Endothelial cell of umbilical vein (primary cell): Measurements from ENCODE around the gene URI1. TPM values are rescaled to one million over a fixed set of nuclear protein-coding genes. Genes with fewer than 3 reads are reported as not detected.

Experiments
- BruUV-seq: library from RNA; stranded (reverse); fragments of 400-500 nt; replicated peaks from 2 replicates; lab custom pipeline; 2021; lab: Mats Ljungman, UMichigan
- CTCF ChIA-PET: fragments of 300-600, 350-600 bp; sonication (Branson Sonifier 250); formaldehyde crosslinking; loops from one replicate; lab custom pipeline; 2021; ENCODE audit warnings: antibody characterized with exemption, inconsistent platforms; lab: Charles Lee
- POLR2A ChIA-PET: fragments of 300-600, 350-600 bp; sonication (Branson Sonifier 250); formaldehyde crosslinking; loops from one replicate; lab custom pipeline; 2021; ENCODE audit warnings: antibody characterized with exemption, inconsistent platforms; lab: Charles Lee
- DNase-seq: peaks from one replicate; pipeline ENCODE4 v3.0.0-alpha.2; 2011; ENCODE audit warnings: low read depth, low spot score
- FAIRE-seq: peaks from 2 replicates; lab custom pipeline; 2011; peaks lifted over from hg19 to GRCh38; lab: Jason Lieb, UNC
- H2AFZ ChIP-seq: 2 replicates; pipeline ENCODE4 v1.6.0; 2012; ENCODE audit warnings: low read depth, low read length, control low read depth, inconsistent platforms
- H3K27ac ChIP-seq: 2 replicates; pipeline ENCODE4 v1.5.1; 2011; ENCODE audit warnings: low read depth, mild to moderate bottlenecking, control low read depth, low read length, moderate library complexity; ENCODE audit not compliant: insufficient read depth
- H3K27me3 ChIP-seq, 2 experiments: 2 replicates each; pipeline versions ENCODE4 v1.6.0 to v1.6.1; 2011; ENCODE audit warnings: low read length in 2 of 2, mixed read lengths in 1 of 2; ENCODE audit not compliant: control insufficient read depth in 2 of 2, insufficient read depth in 2 of 2
- H3K36me3 ChIP-seq, 2 experiments: 2 replicates in 1 of 2; 3 replicates in 1 of 2; pipeline ENCODE4 v1.5.1; 2011; ENCODE audit warnings: low read length in 2 of 2, mild to moderate bottlenecking in 1 of 2, moderate library complexity in 1 of 2; ENCODE audit not compliant: control insufficient read depth in 2 of 2, insufficient read depth in 2 of 2; ENCODE audit errors: extremely low read depth in 1 of 2
- H3K4me1 ChIP-seq: 3 replicates; pipeline ENCODE4 v1.5.1; 2011; ENCODE audit warnings: mild to moderate bottlenecking, low read length; ENCODE audit not compliant: control insufficient read depth, insufficient read depth; ENCODE audit errors: extremely low read depth
- H3K4me2 ChIP-seq: 2 replicates; pipeline ENCODE4 v1.6.1; 2011; ENCODE audit warnings: low read length, control low read depth, mixed read lengths; ENCODE audit not compliant: insufficient read depth
- H3K4me3 ChIP-seq, 3 experiments: fragments of 200-600 bp in 1 of 3; sonication (generic), shearing (Covaris generic) in 1 of 3; replicated peaks in 1 of 3; 2 replicates each; pipeline ENCODE4 v1.5.1; 2011 to 2016; ENCODE audit warnings: control low read depth in 3 of 3, low read length in 3 of 3, mild to moderate bottlenecking in 2 of 3, inconsistent platforms in 1 of 3, low read depth in 1 of 3, moderate library complexity in 1 of 3; ENCODE audit not compliant: insufficient read depth in 1 of 3
- H3K79me2 ChIP-seq: 2 replicates; pipeline ENCODE4 v1.6.0; 2012; ENCODE audit warnings: low read length, inconsistent platforms; ENCODE audit not compliant: control insufficient read depth, insufficient read depth
- H3K9ac ChIP-seq: replicated peaks from 2 replicates; pipeline ENCODE3; 2011; ENCODE audit warnings: low read length, control low read depth; ENCODE audit not compliant: insufficient read depth; ENCODE audit errors: extremely low read depth
- H3K9me1 ChIP-seq: replicated peaks from 3 replicates; pipeline ENCODE4 v1.6.0; 2011; ENCODE audit warnings: mild to moderate bottlenecking, low read length; ENCODE audit not compliant: control insufficient read depth, insufficient read depth; ENCODE audit errors: extremely low read depth
- H3K9me3 ChIP-seq: replicated peaks from 2 replicates; pipeline ENCODE4 v1.5.1; 2012; ENCODE audit warnings: low read length, inconsistent platforms; ENCODE audit not compliant: control insufficient read depth, insufficient read depth
- H4K20me1 ChIP-seq: replicated peaks from 2 replicates; pipeline ENCODE3; 2011; ENCODE audit warnings: mild to moderate bottlenecking, low read length; ENCODE audit not compliant: control insufficient read depth, insufficient read depth; ENCODE audit errors: extremely low read depth
- EZH2 ChIP-seq: IDR thresholded peaks from 2 replicates; pipeline ENCODE4 v1.6.1; 2012; ENCODE audit warnings: borderline replicate concordance, low read depth, mild to moderate bottlenecking, moderate library complexity, low read length, inconsistent platforms; ENCODE audit not compliant: severe bottlenecking
- FOS ChIP-seq: IDR thresholded peaks from 2 replicates; pipeline ENCODE4 v1.6.1; 2011; ENCODE audit warnings: mild to moderate bottlenecking, low read length, moderate library complexity, borderline replicate concordance; ENCODE audit not compliant: insufficient read depth
- GATA2 ChIP-seq: IDR thresholded peaks from 2 replicates; pipeline ENCODE4 v1.7.0; 2011; ENCODE audit warnings: low read depth, mild to moderate bottlenecking, moderate library complexity, mixed read lengths, low read length; ENCODE audit not compliant: insufficient read length, insufficient read depth
- JUN ChIP-seq: IDR thresholded peaks from 2 replicates; pipeline ENCODE4 v1.6.1; 2011; ENCODE audit warnings: borderline replicate concordance, low read depth; ENCODE audit not compliant: insufficient read length, insufficient read depth
- MAX ChIP-seq: IDR thresholded peaks from 2 replicates; pipeline ENCODE4 v1.6.1; 2011; ENCODE audit not compliant: insufficient read depth, insufficient read length
- MYC ChIP-seq: IDR thresholded peaks from one replicate; pipeline ENCODE4 v1.6.1; 2011; ENCODE audit warnings: mild to moderate bottlenecking, low read depth, low read length
- POLR2A ChIP-seq: IDR thresholded peaks from 2 replicates; pipeline ENCODE4 v1.6.1; 2012; ENCODE audit warnings: low read depth, mild to moderate bottlenecking, control low read depth, low read length
- POLR2AphosphoS5 ChIP-seq: IDR thresholded peaks from 2 replicates; pipeline ENCODE4 v1.6.1; 2012; ENCODE audit warnings: low read depth, mild to moderate bottlenecking, control low read depth, low read length, moderate library complexity; ENCODE audit not compliant: insufficient read depth
- dilution Hi-C: fragments of 300-500 bp; cut with MboI; formaldehyde crosslinking; loops from one replicate; pipeline ENCODE4 v1.15.0; 2019; ENCODE audit warnings: low sequenced_read_pairs; ENCODE audit not compliant: extremely low pct_ligation_motif_present
- intact Hi-C: fragments of 100-400 bp; cut with micrococcal nuclease; formaldehyde crosslinking; loops from one replicate; pipeline ENCODE4 v1.10.0; 2022
- polyA plus RNA-seq, 4 experiments: library from polyadenylated mRNA; depleted of rRNA in 3 of 4; stranded (reverse) in 3 of 4; unstranded in 1 of 4; fragments of >200 nt; gene quantifications; 2 replicates each; pipeline versions ENCODE4 v1.2.1 to v1.2.3, GENCODE V29; 2011 to 2012; ENCODE audit warnings: missing spikeins in 1 of 4
- total RNA-seq: library from RNA; stranded (reverse); gene quantifications from 2 replicates; pipeline ENCODE4 v1.2.3, GENCODE V29; 2021
- TF ChIP-seq, protein P1 (sequence below), 2 donors: IDR thresholded peaks; 1 replicate in 1 of 2; 2 replicates in 1 of 2; pipeline ENCODE4 v1.5.1; 2011; ENCODE audit warnings: low read length in 2 of 2, mild to moderate bottlenecking in 2 of 2, moderate library complexity in 2 of 2, control low read depth in 1 of 2, inconsistent platforms in 1 of 2, low read depth in 1 of 2; ENCODE audit not compliant: insufficient read depth in 1 of 2; ENCODE audit errors: extremely low read depth in 1 of 2

URI1 gene
- total and polyA plus RNA-seq, 2 donors (not counting 3 experiments of a cell fraction or from before 2014, with no cell fraction given): 12.8 to 28.9 TPM

GRCh38 chr19:29983568-29983967, 41.5 kb downstream of the URI1 start:
- H3K4me3 ChIP-seq: no peak overlapping the region
- DNase-seq: no peak
- no peaks in the 10 kb centered on the region for H3K27me3 ChIP-seq
- H3K4me2 ChIP-seq: no peak overlapping the region
- H3K9me3 ChIP-seq: no peaks in the 10 kb centered on the region
- no peak for FAIRE-seq
- H3K27ac ChIP-seq: no peak overlapping the region
- BruUV-seq: no TSS peak
- CTCF ChIA-PET: interaction anchor here (1.2 kb wide), 1 partner anchor 19 kb away, joined by 3 read pairs; no protein-coding TSS in a partner anchor
- POLR2A ChIA-PET: no interaction called here
- dilution Hi-C loops: no loop called here
- H3K79me2 ChIP-seq: peaks cover 18% of the 10 kb centered on the region
- H3K36me3 ChIP-seq: no peaks in the 10 kb centered on the region
- H3K9me1 ChIP-seq: no peaks in the 10 kb centered on the region
- H3K4me1 ChIP-seq: no peaks in the 10 kb centered on the region
- intact Hi-C loops: no loop called here
- no peak overlapping the region for H3K9ac ChIP-seq
- H2AFZ ChIP-seq: no peak overlapping the region
- H4K20me1 ChIP-seq: no peaks in the 10 kb centered on the region
- TF ChIP-seq, protein P1, sequence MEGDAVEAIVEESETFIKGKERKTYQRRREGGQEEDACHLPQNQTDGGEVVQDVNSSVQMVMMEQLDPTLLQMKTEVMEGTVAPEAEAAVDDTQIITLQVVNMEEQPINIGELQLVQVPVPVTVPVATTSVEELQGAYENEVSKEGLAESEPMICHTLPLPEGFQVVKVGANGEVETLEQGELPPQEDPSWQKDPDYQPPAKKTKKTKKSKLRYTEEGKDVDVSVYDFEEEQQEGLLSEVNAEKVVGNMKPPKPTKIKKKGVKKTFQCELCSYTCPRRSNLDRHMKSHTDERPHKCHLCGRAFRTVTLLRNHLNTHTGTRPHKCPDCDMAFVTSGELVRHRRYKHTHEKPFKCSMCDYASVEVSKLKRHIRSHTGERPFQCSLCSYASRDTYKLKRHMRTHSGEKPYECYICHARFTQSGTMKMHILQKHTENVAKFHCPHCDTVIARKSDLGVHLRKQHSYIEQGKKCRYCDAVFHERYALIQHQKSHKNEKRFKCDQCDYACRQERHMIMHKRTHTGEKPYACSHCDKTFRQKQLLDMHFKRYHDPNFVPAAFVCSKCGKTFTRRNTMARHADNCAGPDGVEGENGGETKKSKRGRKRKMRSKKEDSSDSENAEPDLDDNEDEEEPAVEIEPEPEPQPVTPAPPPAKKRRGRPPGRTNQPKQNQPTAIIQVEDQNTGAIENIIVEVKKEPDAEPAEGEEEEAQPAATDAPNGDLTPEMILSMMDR (IDR thresholded peaks at IDR 0.05; ENCODE audit: extremely low read depth in 1 of 2, insufficient read depth in 1 of 2, low read depth in 1 of 2, low read length in 2 of 2): no peak
- TF ChIP-seq MAX (no peak), JUN (no peak), POLR2A (no peak), POLR2AphosphoS5 (no peak), GATA2 (no peak), EZH2 (no peak), MYC (no peak), FOS (no peak)
